NT2/D1 (cell line): Measurements from ENCODE around the gene PMPCA.

Experiments
- SUZ12 ChIP-seq: IDR thresholded peaks from 2 replicates; pipeline ENCODE4 v1.6.1; 2011; ENCODE audit not compliant: insufficient read length, insufficient read depth; ENCODE audit errors: extremely low read depth
- YY1 ChIP-seq: IDR thresholded peaks from 2 replicates; pipeline ENCODE4 v1.6.1; 2011; ENCODE audit not compliant: insufficient read length, insufficient read depth
- ZNF274 ChIP-seq: IDR thresholded peaks from 2 replicates; pipeline ENCODE4 v1.6.1; 2011; ENCODE audit warnings: mild to moderate bottlenecking, low read depth, low read length

DNA sequence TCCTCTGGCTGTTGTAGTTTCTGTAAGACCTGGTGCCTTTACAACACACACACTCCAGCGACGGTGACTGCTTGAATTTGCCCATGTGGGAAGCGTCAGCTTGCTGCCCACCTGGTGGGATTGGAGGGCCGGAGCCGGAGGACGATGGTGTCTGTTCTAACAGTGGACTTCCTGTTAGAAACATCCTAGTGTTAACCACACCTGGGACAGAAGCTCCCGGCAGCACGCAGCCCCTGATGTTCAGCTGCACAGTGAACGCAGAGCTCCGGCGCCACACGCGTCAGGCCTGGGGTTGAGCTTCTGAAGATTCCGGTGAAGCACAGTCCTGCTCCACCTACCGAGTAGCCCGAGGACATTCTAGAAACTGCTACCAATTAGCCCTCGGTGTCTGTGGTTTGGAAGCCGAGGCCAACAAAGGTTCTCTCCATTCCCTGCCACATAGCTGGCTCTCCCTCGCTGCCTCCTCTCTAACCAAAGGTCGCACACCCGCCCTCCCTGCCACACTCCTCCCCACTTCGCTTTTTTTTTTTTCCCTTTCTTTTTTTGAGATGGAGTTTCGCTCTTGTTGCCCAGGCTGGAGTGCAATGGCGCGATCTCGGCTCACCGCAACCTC is 14.4 kb downstream of the PMPCA start:
- TF ChIP-seq YY1 = no peak
- no peak for TF ChIP-seq ZNF274
- no peak for TF ChIP-seq SUZ12
